ENCODE data around the gene ARMC8. TPM values are rescaled to one million over a fixed set of nuclear protein-coding genes. Genes with fewer than 3 reads are reported as not detected.

Gene ARMC8
- total RNA-seq, 1 experiment from 2014 or later, result 80.9 TPM

DNA sequence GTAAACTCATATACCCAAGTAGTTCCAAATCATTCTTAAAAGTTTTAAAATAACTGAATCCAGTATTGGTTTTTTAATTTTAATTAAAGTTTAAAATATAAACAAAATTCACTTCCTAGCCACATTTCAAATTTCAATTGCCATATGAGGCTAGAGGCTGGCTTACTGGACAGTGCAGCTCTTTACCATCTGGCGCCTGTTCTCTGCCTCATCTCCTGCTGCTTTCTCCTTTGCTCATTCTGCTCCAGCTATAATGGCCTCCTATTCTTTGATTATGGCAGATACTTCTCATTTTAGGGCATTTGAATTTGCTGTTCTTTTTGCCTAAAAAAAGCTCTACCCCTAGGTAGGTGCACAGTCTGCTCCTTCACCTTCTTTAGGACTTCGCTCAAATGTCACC lies 19.1 kb downstream of the ARMC8 start:
- Mint-ChIP-seq H3K4me3 (ENCODE audit: low read depth, unreplicated experiment) (no peak overlapping the region), H3K27me3 (ENCODE audit: unreplicated experiment) (no peaks in the 10 kb centered on the region), H3K36me3 (ENCODE audit: insufficient read depth, unreplicated experiment) (no peaks in the 10 kb centered on the region), H3K9me3 (ENCODE audit: low read depth, unreplicated experiment) (no peaks in the 10 kb centered on the region), H3K4me1 (ENCODE audit: low read depth, unreplicated experiment) (peaks cover 19% of the 10 kb centered on the region), H3K27ac (ENCODE audit: unreplicated experiment) (no peak overlapping the region)
- DNase-seq, result no peak
- no peak for TF ChIP-seq CTCF (IDR thresholded peaks at IDR 0.05; ENCODE audit: unreplicated experiment)
- BruUV-seq (replicated peaks), result no TSS peak
- intact Hi-C loops (cut with micrococcal nuclease; ENCODE audit: unreplicated experiment), result no loop called here
- CTCF ChIA-PET, result interaction anchor here (0.6 kb wide), 1 partner anchor 1504 kb away, joined by 3 read pairs; no protein-coding TSS in a partner anchor

- intact Hi-C loops (cut with micrococcal nuclease; ENCODE audit: unreplicated experiment), result no loop called here
- CTCF ChIA-PET, result no interaction called here
- TF ChIP-seq CTCF (IDR thresholded peaks at IDR 0.05; ENCODE audit: unreplicated experiment), result no peak
- no peaks in the 10 kb centered on the region for H3K36me3 Mint-ChIP-seq (ENCODE audit: insufficient read depth, unreplicated experiment)
- peaks cover 11% of the 10 kb centered on the region for H3K4me1 Mint-ChIP-seq (ENCODE audit: low read depth, unreplicated experiment)
- H3K9me3 Mint-ChIP-seq (ENCODE audit: low read depth, unreplicated experiment), result no peaks in the 10 kb centered on the region
- no peak overlapping the region for H3K27ac Mint-ChIP-seq (ENCODE audit: unreplicated experiment)
- H3K27me3 Mint-ChIP-seq (ENCODE audit: unreplicated experiment), result no peaks in the 10 kb centered on the region
- no peak overlapping the region for H3K4me3 Mint-ChIP-seq (ENCODE audit: low read depth, unreplicated experiment)
- no TSS peak for BruUV-seq (replicated peaks)
- no peak for DNase-seq
Measured at GRCh38 chr3:138210528-138210927, 23.4 kb downstream of the ARMC8 start.

DNA sequence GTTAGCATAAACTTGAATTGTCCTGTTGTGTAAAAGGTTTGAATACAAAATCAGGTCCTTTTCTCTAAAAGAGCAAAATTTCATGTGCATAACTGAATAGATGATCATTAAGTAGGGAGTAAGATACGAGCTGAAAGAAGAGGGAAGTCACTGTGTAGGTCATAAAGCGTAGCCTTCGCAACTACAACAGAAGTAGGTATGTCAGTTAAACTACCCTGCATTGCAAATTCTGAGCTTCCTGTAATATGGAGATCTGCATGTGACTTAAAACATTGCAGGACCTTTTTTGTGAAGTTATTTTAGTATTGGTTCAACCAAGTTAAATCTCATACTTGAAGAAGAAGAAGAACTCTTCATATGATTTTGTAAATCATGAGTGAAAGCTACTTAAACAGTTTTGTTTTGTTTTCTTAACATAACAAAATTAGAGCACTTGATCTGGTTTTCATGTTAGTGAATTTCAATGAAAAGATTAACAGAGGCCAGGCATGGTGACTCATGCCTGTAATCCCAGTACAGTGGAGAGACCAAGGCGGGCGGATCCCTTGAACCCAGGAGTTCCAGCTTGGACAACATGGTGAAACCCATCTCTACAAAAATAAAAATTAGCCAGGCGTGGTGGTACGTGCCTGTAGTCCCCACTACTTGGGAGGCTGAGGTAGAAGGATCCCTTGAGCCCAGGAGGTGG lies 26.4 kb downstream of the ARMC8 start:
- Mint-ChIP-seq H3K27me3 (ENCODE audit: unreplicated experiment) (no peaks in the 10 kb centered on the region), H3K4me1 (ENCODE audit: low read depth, unreplicated experiment) (peaks cover 22% of the 10 kb centered on the region), H3K36me3 (ENCODE audit: insufficient read depth, unreplicated experiment) (no peaks in the 10 kb centered on the region), H3K9me3 (ENCODE audit: low read depth, unreplicated experiment) (no peaks in the 10 kb centered on the region), H3K27ac (ENCODE audit: unreplicated experiment) (no peak overlapping the region), H3K4me3 (ENCODE audit: low read depth, unreplicated experiment) (no peak overlapping the region)
- no peak for TF ChIP-seq CTCF (IDR thresholded peaks at IDR 0.05; ENCODE audit: unreplicated experiment)
- intact Hi-C loops (cut with micrococcal nuclease; ENCODE audit: unreplicated experiment), result no loop called here
- no TSS peak for BruUV-seq (replicated peaks)
- peak; percentile 10 for DNase-seq
- CTCF ChIA-PET, result no interaction called here

- Mint-ChIP-seq H3K4me3 (ENCODE audit: low read depth, unreplicated experiment) (no peak overlapping the region), H3K27ac (ENCODE audit: unreplicated experiment) (no peak overlapping the region), H3K27me3 (ENCODE audit: unreplicated experiment) (no peaks in the 10 kb centered on the region), H3K9me3 (ENCODE audit: low read depth, unreplicated experiment) (no peaks in the 10 kb centered on the region), H3K36me3 (ENCODE audit: insufficient read depth, unreplicated experiment) (peaks cover 2% of the 10 kb centered on the region), H3K4me1 (ENCODE audit: low read depth, unreplicated experiment) (peaks cover 14% of the 10 kb centered on the region)
- no peak for TF ChIP-seq CTCF (IDR thresholded peaks at IDR 0.05; ENCODE audit: unreplicated experiment)
- intact Hi-C loops (cut with micrococcal nuclease; ENCODE audit: unreplicated experiment), result no loop called here
- CTCF ChIA-PET, result no interaction called here
- no TSS peak for BruUV-seq (replicated peaks)
- DNase-seq, result no peak
Measured at GRCh38 chr3:138219255-138219654, 32.2 kb downstream of the ARMC8 start.

Measured in Calu3 (cell line).